Measurements from ENCODE around the gene NLRP14.

- TF ChIP-seq ELF4 (IDR thresholded peaks at IDR 0.05) = no peak
- no peak for TF ChIP-seq ZNF384 (IDR thresholded peaks at IDR 0.05)
- TF ChIP-seq BHLHE40 (IDR thresholded peaks at IDR 0.05; ENCODE audit: borderline replicate concordance) = no peak
- TF ChIP-seq HDGF (IDR thresholded peaks at IDR 0.05; ENCODE audit: borderline replicate concordance) = no peak
Measured at GRCh38 chr11:7034019-7034418, 13.7 kb downstream of the NLRP14 start.
